A549 (cell line): ENCODE results near the gene EIF3D. TPM values are rescaled to one million over a fixed set of nuclear protein-coding genes. Genes with fewer than 3 reads are reported as not detected.
A peak's percentile ranks its signal among the peaks of the same experiment; 100 is the strongest.

ENCODE experiments used
- ATAC-seq, 2 experiments: fragments of 200-7000 bp in 1 of 2; fragments of >200 bp in 1 of 2; cut with Nextera tagmentation in 1 of 2; cut with Tn5 transposase in 1 of 2; 3 replicates each; pipeline versions ENCODE4 v1.8.0 to v1.9.1; 2018 to 2020; ENCODE audit warnings: mild to moderate bottlenecking in 1 of 2, moderate library complexity in 1 of 2
- CTCF ChIA-PET: fragments of 300-600 bp; sonication (Branson Sonifier 250); formaldehyde crosslinking; extraction: SDS; loops from one replicate; lab custom pipeline; 2021; ENCODE audit warnings: antibody characterized with exemption, inconsistent platforms; lab: Yijun Ruan, JAX
- POLR2A ChIA-PET: fragments of 350-600 bp; formaldehyde crosslinking; extraction: SDS; loops from one replicate; lab custom pipeline; 2021; ENCODE audit warnings: antibody characterized with exemption, inconsistent platforms; lab: Yijun Ruan, JAX
- DNase-seq, 2 experiments: peaks; one replicate each; pipeline versions ENCODE4 v3.0.0 to v3.0.0-alpha.2; 2011 to 2016; ENCODE audit warnings: low read depth in 1 of 2, low spot score in 1 of 2
- FAIRE-seq: peaks from 2 replicates; lab custom pipeline; 2011; peaks lifted over from hg19 to GRCh38; lab: Jason Lieb, UNC
- H3K27ac ChIP-seq, 2 experiments: fragments of >200 bp; sonication (Bioruptor Twin); formaldehyde crosslinking; 3 replicates each; pipeline ENCODE4 v1.5.1; 2016 to 2017
- H3K4me1 ChIP-seq: fragments of >200 bp; sonication (Bioruptor Twin); formaldehyde crosslinking; 3 replicates; pipeline ENCODE4 v1.6.1; 2016
- H3K4me2 ChIP-seq: fragments of >200 bp; sonication (Bioruptor Twin); formaldehyde crosslinking; 3 replicates; pipeline ENCODE4 v1.6.1; 2016
- H3K4me3 ChIP-seq: fragments of >200 bp; sonication (Bioruptor Twin); formaldehyde crosslinking; 3 replicates; pipeline ENCODE4 v1.5.1; 2016
- H3K9me3 ChIP-seq: fragments of >200 bp; sonication (Bioruptor Twin); formaldehyde crosslinking; 3 replicates; pipeline ENCODE4 v1.6.1; 2016
- ATOH8 ChIP-seq: fragments of 250-450 bp; sonication (Bioruptor Pico); IDR thresholded peaks from 2 replicates; pipeline ENCODE4 v1.5.0; 2020; ENCODE audit warnings: low read depth, mild to moderate bottlenecking, moderate library complexity
- BHLHE40 ChIP-seq: IDR thresholded peaks from 2 replicates; pipeline ENCODE4 v1.6.1; 2012; ENCODE audit warnings: low read depth, low read length, inconsistent platforms
- CBX8 ChIP-seq: fragments of 200-600 bp; sonication (generic); IDR thresholded peaks from 2 replicates; pipeline ENCODE4 v1.6.1; 2016
- CHD4 ChIP-seq: fragments of 200-600 bp; sonication (generic); IDR thresholded peaks from 2 replicates; pipeline ENCODE4 v1.6.1; 2016; ENCODE audit warnings: antibody characterized with exemption, mild to moderate bottlenecking, borderline replicate concordance
- CTCF ChIP-seq: fragments of >200 bp; sonication (Bioruptor Twin); formaldehyde crosslinking; IDR thresholded peaks from 3 replicates; pipeline ENCODE4 v1.5.1; 2016
- E2F6 ChIP-seq: IDR thresholded peaks from 2 replicates; pipeline ENCODE4 v1.6.1; 2012; ENCODE audit warnings: low read depth, borderline replicate concordance
- EHF ChIP-seq: fragments of 250-450 bp; sonication (Bioruptor Pico); IDR thresholded peaks from 2 replicates; pipeline ENCODE4 v1.5.0; 2020; ENCODE audit warnings: mild to moderate bottlenecking
- ELK1 ChIP-seq: fragments of 150-350 bp; IDR thresholded peaks from 2 replicates; pipeline ENCODE4 v1.6.1; 2014; ENCODE audit warnings: low read depth, mild to moderate bottlenecking, low read length
- FOSL2 ChIP-seq, 2 experiments: fragments of 450-650 bp in 1 of 2; fragments of >200 bp in 1 of 2; sonication (Bioruptor Twin) in 1 of 2; formaldehyde crosslinking; IDR thresholded peaks; 2 replicates each; pipeline versions ENCODE4 v1.5.0 to v1.6.1; 2016 to 2020; ENCODE audit warnings: mild to moderate bottlenecking in 1 of 2, moderate library complexity in 1 of 2
- HDAC2 ChIP-seq: fragments of 200-600 bp; sonication (generic); IDR thresholded peaks from 2 replicates; pipeline ENCODE4 v1.6.1; 2016
- HOXA7 ChIP-seq: fragments of 250-450 bp; sonication (Bioruptor Pico); IDR thresholded peaks from 2 replicates; pipeline ENCODE4 v1.5.0; 2020; ENCODE audit warnings: mild to moderate bottlenecking, moderate library complexity
- HOXB13 ChIP-seq: fragments of 250-450 bp; sonication (Bioruptor Pico); IDR thresholded peaks from 2 replicates; pipeline ENCODE4 v1.5.0; 2020; ENCODE audit warnings: low read depth, mild to moderate bottlenecking, moderate library complexity
- JUN ChIP-seq, 2 experiments: fragments of >200 bp; sonication (Bioruptor Twin); formaldehyde crosslinking; IDR thresholded peaks; 2 replicates in 1 of 2; 3 replicates in 1 of 2; pipeline ENCODE4 v1.6.1; 2016 to 2017
- KDM1A ChIP-seq: fragments of 200-600 bp; sonication (generic); IDR thresholded peaks from 2 replicates; pipeline ENCODE4 v1.6.1; 2016; ENCODE audit warnings: low read depth, mild to moderate bottlenecking
- MAFK ChIP-seq: fragments of 450-650 bp; IDR thresholded peaks from 2 replicates; pipeline ENCODE4 v1.6.1; 2014; ENCODE audit not compliant: partially characterized antibody
- MAX ChIP-seq: IDR thresholded peaks from 2 replicates; pipeline ENCODE4 v1.6.1; 2012
- MYC ChIP-seq: IDR thresholded peaks from 2 replicates; pipeline ENCODE4 v1.6.1; 2012; ENCODE audit warnings: mild to moderate bottlenecking, inconsistent platforms, low read length, improper control_type of control experiment, borderline replicate concordance
- NR3C1 ChIP-seq: fragments of >200 bp; sonication (Bioruptor Twin); formaldehyde crosslinking; IDR thresholded peaks from 3 replicates; pipeline ENCODE4 v1.6.1; 2017
- PBX3 ChIP-seq: IDR thresholded peaks from 2 replicates; pipeline ENCODE4 v1.6.1; 2012
- RAD21 ChIP-seq, 2 experiments: fragments of >200 bp in 1 of 2; sonication (Bioruptor Twin) in 1 of 2; formaldehyde crosslinking in 1 of 2; IDR thresholded peaks in 1 of 2; conservative IDR thresholded peaks in 1 of 2; 2 replicates in 1 of 2; 3 replicates in 1 of 2; pipeline ENCODE4 v1.6.1; 2012 to 2018; ENCODE audit warnings: inconsistent platforms in 1 of 2
- RARB ChIP-seq: fragments of 250-450 bp; sonication (Bioruptor Pico); IDR thresholded peaks from 2 replicates; pipeline ENCODE4 v1.8.0; 2021; ENCODE audit warnings: mild to moderate bottlenecking, moderate library complexity
- TFCP2L1 ChIP-seq: fragments of 250-450 bp; sonication (Bioruptor Pico); IDR thresholded peaks from 2 replicates; pipeline ENCODE4 v1.5.0; 2021; ENCODE audit warnings: mild to moderate bottlenecking
- TP53 ChIP-seq: fragments of 250-450 bp; sonication (Bioruptor Pico); IDR thresholded peaks from 2 replicates; pipeline ENCODE4 v1.5.0; 2021; ENCODE audit warnings: mild to moderate bottlenecking, moderate library complexity
- ZFP36 ChIP-seq: fragments of 450-650 bp; IDR thresholded peaks from 2 replicates; pipeline ENCODE4 v1.6.1; 2014; ENCODE audit warnings: borderline replicate concordance; ENCODE audit not compliant: partially characterized antibody
- ZSCAN20 ChIP-seq: fragments of 250-450 bp; sonication (Bioruptor Pico); IDR thresholded peaks from 2 replicates; pipeline ENCODE4 v1.8.0; 2022; ENCODE audit warnings: mild to moderate bottlenecking, moderate library complexity
- WGBS: methylation state at CpG from one replicate; pipeline ENCODE4 v1.1.6; 2017; ENCODE audit errors: missing lambda C conversion rate; 5-methylcytosine and 5-hydroxymethylcytosine counted together
- polyA plus RNA-seq, 4 experiments: library from polyadenylated mRNA; depleted of rRNA in 3 of 4; stranded (reverse); fragments of >200 nt; fragmentation: RNase III in 1 of 4; extraction: RNeasy Plus Mini Kit Qiagen cat#74134 plus additional on column Dnase treatment in 1 of 4; gene quantifications; 2 replicates in 3 of 4; 3 replicates in 1 of 4; pipeline ENCODE4 v1.2.3, GENCODE V29; 2011 to 2017

The EIF3D gene
- polyA plus RNA-seq, 2 of the 4 experiments (the other 2 are of a cell fraction): 171 to 304 TPM

- no peak overlapping the region for H3K4me2 ChIP-seq
- no peak overlapping the region for H3K4me3 ChIP-seq
- no peak for DNase-seq
- H3K4me1 ChIP-seq: peaks cover 21% of the 10 kb centered on the region
- ChIA-PET POLR2A (no interaction called here), CTCF (interaction anchor here (1.3 kb wide), 1 partner anchor 307 kb away, joined by 5 read pairs; no protein-coding TSS in a partner anchor)
- no peaks in the 10 kb centered on the region for H3K9me3 ChIP-seq
- no peak for ATAC-seq
- no peak for TF ChIP-seq ZSCAN20 (CRISPR knock-in tag)
- no peak for TF ChIP-seq ATOH8 (CRISPR knock-in tag)
- no peak for TF ChIP-seq ELK1
- TF ChIP-seq RARB: no peak
- TF ChIP-seq CBX8: no peak
- TF ChIP-seq NR3C1: no peak
- TF ChIP-seq HOXA7 (CRISPR knock-in tag): no peak
- TF ChIP-seq HDAC2: no peak
- TF ChIP-seq PBX3: no peak
- no peak for TF ChIP-seq MYC
- no peak for TF ChIP-seq BHLHE40
- no peak for TF ChIP-seq MAX
- TF ChIP-seq CHD4: no peak
- TF ChIP-seq E2F6: no peak
- TF ChIP-seq KDM1A: no peak
- no peak for TF ChIP-seq TFCP2L1 (CRISPR knock-in tag)
- TF ChIP-seq, all 56 proteins: peak for 0
- peak overlapping the region in 1 of 2 experiments; percentile 52; a peak in 2 of 6 replicates for H3K27ac ChIP-seq
- no peak for FAIRE-seq
- 77% methylated on average over 14 of the region's 14 CpGs for WGBS
These were observed 19.6 kb upstream of the EIF3D start for GRCh38 chr22:36548606-36549005.

GRCh38 chr22:36546932-36547331 lies 18.0 kb upstream of the EIF3D start:
- POLR2A ChIA-PET: interaction anchor here (1.5 to 1.8 kb wide), 2 partner anchors 227 to 229 kb away, joined by 7 to 8 read pairs; partner anchors contain the start of gene IFT27
- TF ChIP-seq RAD21 (conservative IDR thresholded peaks at IDR 0.05 in 1 of 2, IDR thresholded peaks at IDR 0.05 in 1 of 2) (0 out of 5 replicates have a peak, but pooled peaks of 1 of the 2 experiments have one; percentile 9), MAFK (no peak), JUN (IDR thresholded peaks at IDR 0.05) (no peak), FOSL2 (IDR thresholded peaks at IDR 0.05) (peak; percentile 61), FOSL2 (CRISPR knock-in tag; IDR thresholded peaks at IDR 0.05) (peak; percentile 93), EHF (no peak), MAX (peak; percentile 32; the same call in 1 of the 2 replicates), ZFP36 (no peak), TP53 (CRISPR knock-in tag) (no peak), HOXB13 (CRISPR knock-in tag) (no peak), CTCF (no peak)
- CTCF ChIA-PET: interaction anchor here (0.6 to 2.3 kb wide), 28 partner anchors 9 to 912 kb away, joined by 3 to 23 read pairs (median 4); partner anchors contain the start of genes CACNG2 and IFT27
- H3K9me3 ChIP-seq: no peaks in the 10 kb centered on the region
- peak; percentile 71 to 76 for DNase-seq
- ATAC-seq: peak; percentile 90 to 91
- peaks cover 27% of the 10 kb centered on the region for H3K4me1 ChIP-seq
- H3K4me3 ChIP-seq: peak overlapping the region; percentile 36; the same call in 2 of the 3 replicates
- 0% methylated on average over 2 of the region's 6 CpGs for WGBS
- peak overlapping the region; percentile 75 for H3K4me2 ChIP-seq
- peak overlapping the region; percentile 39 to 79; a peak in 5 of 6 replicates for H3K27ac ChIP-seq
- no peak for FAIRE-seq
